NB4 (cell line): ENCODE data around the gene RASA2.

Source experiments
- CTCF ChIP-seq: IDR thresholded peaks from one replicate; pipeline ENCODE4 v1.5.1; 2012; ENCODE audit warnings: low read depth, low read length
- MAX ChIP-seq: IDR thresholded peaks from 2 replicates; pipeline ENCODE4 v1.6.1; 2011; ENCODE audit warnings: low read depth, low read length
- MYC ChIP-seq: IDR thresholded peaks from 2 replicates; pipeline ENCODE4 v1.6.1; 2011; ENCODE audit warnings: low read depth, low read length
- POLR2A ChIP-seq: IDR thresholded peaks from 2 replicates; pipeline ENCODE4 v1.6.1; 2011; ENCODE audit warnings: mild to moderate bottlenecking; ENCODE audit not compliant: insufficient read length; ENCODE audit errors: extremely low read depth

- TF ChIP-seq CTCF: no peak
- no peak for TF ChIP-seq POLR2A
- no peak for TF ChIP-seq MAX
- TF ChIP-seq MYC: no peak
These were observed 39.0 kb downstream of the RASA2 start for GRCh38 chr3:141525814-141526213.
